AG04450 (cell line): ENCODE data around the gene OR10Z1. TPM values are rescaled to one million over a fixed set of nuclear protein-coding genes. Genes with fewer than 3 reads are reported as not detected.

Experiments
- CTCF ChIA-PET: fragments of 300-600, 350-600 bp; formaldehyde crosslinking; extraction: SDS; loops from one replicate; lab custom pipeline; 2022; ENCODE audit warnings: antibody characterized with exemption, inconsistent platforms; lab: Charles Lee
- POLR2A ChIA-PET: fragments of 350-600 bp; formaldehyde crosslinking; extraction: SDS; loops from one replicate; lab custom pipeline; 2021; ENCODE audit warnings: antibody characterized with exemption, inconsistent platforms; lab: Yijun Ruan, JAX
- DNase-seq: peaks from one replicate; pipeline ENCODE4 v3.0.0-alpha.2; 2011; ENCODE audit warnings: low read depth, low spot score
- H3K27ac ChIP-seq: one replicate; pipeline ENCODE4 v1.5.1; 2012; ENCODE audit warnings: low read depth, low read length, control low read depth
- H3K27me3 ChIP-seq: one replicate; pipeline ENCODE4 v1.6.0; 2012; ENCODE audit warnings: low read length; ENCODE audit not compliant: control insufficient read depth, insufficient read depth
- H3K4me3 ChIP-seq: 2 replicates; pipeline ENCODE4 v1.5.1; 2011; ENCODE audit warnings: mild to moderate bottlenecking, low read depth, low read length, control low read depth
- H3K9me3 ChIP-seq: 2 replicates; pipeline ENCODE4 v1.5.1; 2012; ENCODE audit warnings: low read length; ENCODE audit not compliant: control insufficient read depth, insufficient read depth
- CTCF ChIP-seq: IDR thresholded peaks from 2 replicates; pipeline ENCODE4 v1.5.1; 2011; ENCODE audit warnings: low read depth, low read length, control low read depth, inconsistent platforms
- polyA plus RNA-seq: library from polyadenylated mRNA; depleted of rRNA; stranded (reverse); fragments of >200 nt; gene quantifications from 2 replicates; pipeline ENCODE4 v1.2.3, GENCODE V29; 2011

OR10Z1 gene
- polyA plus RNA-seq, 1 experiment: not detected

- ChIA-PET CTCF (no interaction called here), POLR2A (no interaction called here)
- no peak overlapping the region for H3K4me3 ChIP-seq
- DNase-seq: no peak
- no peaks in the 10 kb centered on the region for H3K9me3 ChIP-seq
- H3K27ac ChIP-seq: no peak overlapping the region
- H3K27me3 ChIP-seq: no peaks in the 10 kb centered on the region
- no peak for TF ChIP-seq CTCF
Measured at GRCh38 chr1:158600735-158601134, 4.3 kb upstream of the OR10Z1 start.

- no peak overlapping the region for H3K27ac ChIP-seq
- H3K4me3 ChIP-seq: no peak overlapping the region
- no peak for DNase-seq
- no peaks in the 10 kb centered on the region for H3K9me3 ChIP-seq
- POLR2A ChIA-PET: no interaction called here
- TF ChIP-seq CTCF: no peak
- CTCF ChIA-PET: no interaction called here
- no peaks in the 10 kb centered on the region for H3K27me3 ChIP-seq
Measured at GRCh38 chr1:158607296-158607695, 2.2 kb downstream of the OR10Z1 start.

GRCh38 chr1:158611916-158612315 is 6.8 kb downstream of the OR10Z1 start:
- DNase-seq: no peak
- Histone ChIP-seq H3K9me3 (no peaks in the 10 kb centered on the region), H3K4me3 (no peak overlapping the region), H3K27me3 (no peaks in the 10 kb centered on the region), H3K27ac (no peak overlapping the region)
- CTCF ChIA-PET: no interaction called here
- no peak for TF ChIP-seq CTCF
- POLR2A ChIA-PET: no interaction called here

- no peak for TF ChIP-seq CTCF
- H3K9me3 ChIP-seq: no peaks in the 10 kb centered on the region
- H3K27ac ChIP-seq: no peak overlapping the region
- ChIA-PET CTCF (no interaction called here), POLR2A (no interaction called here)
- no peak for DNase-seq
- H3K4me3 ChIP-seq: no peak overlapping the region
- H3K27me3 ChIP-seq: no peaks in the 10 kb centered on the region
Measured at GRCh38 chr1:158613764-158614163, 8.7 kb downstream of the OR10Z1 start.

- H3K4me3 ChIP-seq: no peak overlapping the region
- no peak for TF ChIP-seq CTCF
- H3K9me3 ChIP-seq: no peaks in the 10 kb centered on the region
- DNase-seq: no peak
- POLR2A ChIA-PET: no interaction called here
- no peak overlapping the region for H3K27ac ChIP-seq
- no peaks in the 10 kb centered on the region for H3K27me3 ChIP-seq
- CTCF ChIA-PET: no interaction called here
Measured at GRCh38 chr1:158638146-158638545, 33.1 kb downstream of the OR10Z1 start.
